GM18498 (cell line): ENCODE data around the gene RARS2.
A peak's percentile ranks its signal among the peaks of the same experiment; 100 is the strongest.
"Not testable (repeated sequence)": the region's sequence is repeated elsewhere in the genome, so short reads cannot be mapped to it uniquely, and the experiment has no call there.

Source experiments
- ATAC-seq: cut with Tn5 transposase; IDR thresholded peaks from one replicate; pipeline ENCODE4 v1.9.1; 2021; ENCODE audit warnings: mild to moderate bottlenecking, moderate library complexity; ENCODE audit not compliant: unreplicated experiment

RARS2 gene

DNA sequence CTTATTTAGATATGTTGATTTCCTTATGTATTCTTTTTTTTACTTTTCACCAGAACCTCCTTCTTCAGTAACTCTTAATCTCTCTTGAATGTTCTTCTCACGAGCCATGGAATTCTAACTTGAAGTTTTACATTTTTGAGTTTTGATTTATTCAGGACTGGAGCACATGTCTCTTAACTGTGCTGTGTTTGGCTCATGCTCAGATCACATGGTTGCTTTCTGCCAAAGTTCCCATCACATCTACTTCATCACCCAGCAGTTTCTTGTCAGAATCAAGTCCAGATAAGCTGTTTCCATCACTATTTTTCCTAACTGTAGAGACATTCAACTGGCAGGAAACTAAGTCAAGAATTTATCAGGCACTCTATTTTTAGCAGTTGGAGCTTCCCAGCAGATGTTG, 85.3 kb downstream of the RARS2 start:
- no peak for ATAC-seq

DNA sequence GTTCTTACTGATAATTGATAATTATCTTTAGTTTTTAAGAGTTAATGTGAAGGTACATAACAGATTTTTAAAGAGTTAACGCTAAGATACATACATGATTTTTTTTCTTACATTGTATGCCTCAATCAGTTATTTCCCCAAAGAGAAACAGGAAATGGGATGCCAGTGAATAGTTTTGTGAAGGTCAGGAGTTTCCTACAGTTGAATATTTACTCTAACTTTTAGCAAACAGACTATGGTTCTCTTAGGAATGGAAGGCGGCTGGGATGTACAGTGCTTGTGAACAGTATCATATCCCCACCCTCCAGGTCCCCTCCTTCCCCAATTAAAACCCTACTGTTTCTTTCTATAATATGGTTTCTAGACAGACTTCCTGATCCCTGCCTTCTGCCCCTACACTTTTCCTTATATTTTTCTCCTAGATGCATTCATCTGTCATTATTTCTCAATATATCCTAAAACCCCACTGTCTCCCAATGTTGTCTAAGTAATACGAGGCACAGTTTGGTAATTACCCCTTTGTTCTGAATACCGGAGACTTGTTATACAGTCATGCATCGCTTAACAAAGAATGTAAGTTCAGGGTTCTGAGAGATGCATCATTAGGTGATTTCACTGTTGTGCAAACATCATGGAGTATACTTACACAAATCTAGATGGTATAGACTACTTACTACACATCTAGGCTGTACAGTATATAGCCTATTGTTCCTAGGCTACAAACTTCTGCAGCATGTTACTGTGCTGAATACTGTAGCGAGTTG, 87.8 kb downstream of the RARS2 start:
- no peak for ATAC-seq

DNA sequence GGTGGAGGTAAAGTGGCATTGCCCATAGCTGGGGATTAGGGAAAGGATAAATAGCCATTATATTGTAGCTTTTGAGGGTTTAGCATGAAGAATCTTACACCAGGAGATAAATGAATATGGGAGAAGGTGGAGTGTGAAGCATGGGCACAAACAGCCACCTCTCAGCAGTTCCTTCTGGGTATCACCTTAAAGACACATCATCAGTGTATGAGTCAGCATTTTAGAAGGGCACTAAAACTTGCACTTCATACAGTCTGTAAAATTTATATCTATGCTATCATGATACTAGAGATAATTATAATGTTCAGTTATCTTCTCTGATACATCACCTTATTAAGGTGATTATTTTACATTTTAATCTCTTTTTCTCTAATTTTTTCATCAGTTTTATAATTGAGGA, 91.7 kb downstream of the RARS2 start:
- no peak for ATAC-seq

DNA sequence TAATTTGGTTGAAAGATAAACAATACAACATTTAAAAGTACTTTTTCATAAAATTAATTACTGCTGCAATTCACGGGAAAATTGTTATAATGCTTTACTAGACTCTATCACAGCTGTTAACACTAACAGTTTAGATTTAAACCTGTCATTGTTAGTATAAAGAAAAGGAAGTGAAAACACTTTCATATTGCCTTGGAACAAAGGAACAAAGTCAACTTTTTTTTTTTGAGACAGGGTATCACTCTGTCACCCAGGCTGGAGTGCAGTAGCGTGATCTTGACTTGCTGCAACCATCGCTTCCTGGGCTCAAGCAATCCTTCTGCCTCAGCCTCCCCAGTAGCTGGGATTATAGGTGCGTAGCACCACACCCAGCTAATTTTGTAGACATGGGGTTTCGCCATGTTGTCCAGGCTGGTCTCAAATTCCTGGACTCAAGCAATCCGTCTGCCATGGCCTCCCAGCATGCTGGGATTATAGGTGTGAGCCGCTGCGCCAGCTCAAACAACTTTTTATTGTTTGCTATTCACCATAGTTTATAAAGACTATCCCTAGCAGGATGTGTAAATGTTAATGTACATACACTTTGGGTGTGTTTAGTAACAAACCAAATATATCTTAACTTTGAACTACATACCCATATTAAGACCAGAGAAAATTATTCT, 94.9 kb downstream of the RARS2 start:
- peak; percentile 84 for ATAC-seq

GRCh38 chr6:87489326-87489725, 100.5 kb downstream of the RARS2 start:
- not testable (repeated sequence) for ATAC-seq

GRCh38 chr6:87487555-87487954, 102.2 kb downstream of the RARS2 start:
- ATAC-seq, result no peak

DNA sequence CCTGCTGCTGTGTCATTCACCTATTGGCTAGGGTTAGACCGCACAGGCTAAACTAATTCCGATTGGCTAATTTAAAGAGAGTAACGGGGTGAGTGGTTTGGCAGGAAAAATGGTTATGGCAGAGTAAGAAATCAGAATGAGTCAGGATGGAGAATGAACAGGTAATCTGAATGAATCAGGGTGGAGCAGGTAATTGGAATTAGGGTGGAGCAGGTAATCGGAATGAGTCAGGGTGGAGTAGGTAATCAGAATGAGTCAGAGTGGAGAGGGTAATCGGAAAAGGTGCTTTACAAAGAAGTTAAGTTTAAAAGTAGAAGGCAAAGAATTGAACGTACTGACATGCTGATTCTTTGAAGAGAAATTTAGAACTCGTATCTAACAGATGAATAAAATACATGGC, 105.3 kb downstream of the RARS2 start:
- ATAC-seq, result no peak

- ATAC-seq, result no peak
Observed at GRCh38 chr6:87483929-87484328, 105.9 kb downstream of the RARS2 start.

GRCh38 chr6:87482366-87482765, 107.4 kb downstream of the RARS2 start:
- ATAC-seq, result no peak

DNA sequence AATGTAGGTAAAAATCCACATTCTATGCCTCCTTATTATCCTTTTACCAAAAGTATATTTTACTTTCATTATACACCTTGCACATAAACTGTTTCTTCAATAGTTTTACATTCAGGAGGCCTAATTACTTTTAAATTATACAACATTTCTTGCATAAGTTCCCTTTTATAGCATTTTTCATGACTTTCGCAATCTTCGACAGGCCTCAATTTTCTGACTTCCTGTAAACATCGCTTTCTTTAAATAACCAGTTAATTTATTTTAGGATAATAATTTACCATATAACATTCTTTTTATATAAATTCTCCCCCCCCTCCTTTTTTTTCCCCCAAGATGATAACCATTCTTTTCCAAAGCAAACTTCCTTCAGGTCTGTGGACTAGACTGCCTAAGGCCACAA, 107.9 kb downstream of the RARS2 start:
- ATAC-seq, result no peak

DNA sequence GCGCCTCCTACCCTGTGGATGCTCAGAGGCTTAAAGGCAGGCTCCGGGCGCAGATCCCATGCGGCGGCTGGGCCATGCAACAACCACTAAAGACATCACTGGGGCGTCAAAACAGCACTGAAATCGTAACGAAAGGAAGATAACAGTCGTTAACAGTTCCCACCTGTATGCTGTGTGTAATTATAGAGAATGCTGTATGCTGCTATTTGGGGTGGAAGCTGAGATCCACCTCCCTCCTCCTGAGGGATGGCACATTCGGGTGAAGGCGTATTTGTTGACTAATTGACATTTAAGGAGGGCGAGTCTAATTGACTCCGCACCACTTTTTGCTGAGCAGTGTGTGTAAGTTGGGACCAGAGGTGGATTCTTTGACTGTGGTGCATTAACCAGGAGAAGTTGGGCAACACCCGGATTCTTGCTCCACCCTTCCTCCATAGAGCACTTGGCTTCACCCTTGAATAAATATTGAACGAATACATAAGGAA, 116.3 kb downstream of the RARS2 start:
- peak; percentile 74 for ATAC-seq

DNA sequence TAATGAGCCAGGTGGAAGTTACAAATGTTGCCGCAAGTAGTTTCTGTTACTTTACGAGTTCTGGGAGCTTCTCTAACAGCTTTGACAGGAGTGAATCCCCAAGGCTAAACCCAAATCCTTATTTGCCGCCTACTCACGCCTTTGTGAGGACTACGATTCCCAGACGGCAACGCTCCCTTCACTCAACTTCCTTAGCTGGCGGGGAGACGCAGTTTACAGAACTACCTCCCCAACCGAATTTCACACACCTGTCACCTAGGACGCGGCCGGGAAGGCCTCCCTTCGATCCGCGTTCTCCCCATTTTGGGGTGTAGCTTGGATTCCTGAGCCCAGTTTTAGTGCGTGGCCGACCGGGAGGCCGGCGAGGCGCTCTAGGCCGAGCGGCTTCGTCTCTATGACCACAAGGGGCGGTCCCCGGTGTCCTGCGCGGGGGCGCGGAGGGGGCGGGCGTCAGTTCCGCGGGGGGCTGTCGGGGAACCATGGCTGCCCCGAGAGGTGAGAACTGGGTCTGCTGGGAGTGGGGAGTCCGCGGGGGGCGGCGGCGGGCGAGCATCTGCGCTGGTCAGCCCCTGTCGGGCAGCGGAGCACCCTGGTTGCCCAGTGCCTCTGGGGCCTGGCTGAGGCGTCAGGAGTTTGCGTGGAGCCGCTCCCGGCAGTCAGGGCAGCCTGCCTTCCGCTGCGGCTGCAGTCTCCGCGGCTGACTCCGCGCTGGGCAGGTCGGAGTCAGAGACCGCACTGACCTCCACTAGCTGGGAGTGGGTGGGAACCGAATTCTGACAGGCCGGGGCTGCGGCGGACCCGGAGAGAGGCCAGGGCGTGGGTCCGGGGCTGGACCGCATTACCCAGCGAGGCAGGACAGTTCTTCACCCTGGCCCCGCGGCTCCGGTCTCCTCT, 117.0 kb downstream of the RARS2 start, which contains the start of gene SLC35A1:
Gene SLC35A1 (plus strand): TSS at position 450 of the 894 bp plus-strand sequence. CDS start 30 bp downstream, at position 480.
- ATAC-seq, result peak; percentile 93

DNA sequence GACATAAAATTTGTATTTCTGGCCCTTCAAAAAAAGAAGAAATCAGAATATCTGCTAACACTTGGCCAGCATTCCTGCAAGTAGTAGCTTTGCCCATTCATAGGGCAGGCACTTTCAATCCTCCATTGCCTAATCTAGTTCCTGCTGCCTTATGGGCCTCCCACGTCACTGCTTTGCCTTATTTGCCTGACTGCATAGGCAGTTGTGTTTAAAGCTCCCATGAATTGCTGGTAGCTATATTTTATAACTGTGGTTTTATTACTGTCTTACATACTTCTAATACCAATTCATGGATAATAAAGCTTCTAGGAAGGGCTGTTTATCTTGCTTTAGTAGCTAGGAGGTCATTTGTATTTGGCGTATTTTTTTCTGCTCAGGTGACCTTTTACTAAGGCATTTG, 124.7 kb downstream of the RARS2 start:
- ATAC-seq, result no peak
